GM23248 (cell line): ENCODE measurements around the gene GGT7.

Experiments
- EZH2 ChIP-seq: fragments of 200-600 bp; sonication (generic); IDR thresholded peaks from 2 replicates; pipeline ENCODE4 v1.6.1; 2018; ENCODE audit warnings: antibody characterized with exemption, mild to moderate bottlenecking; ENCODE audit not compliant: insufficient read depth, poor library complexity, severe bottlenecking
- EZH2phosphoT487 ChIP-seq: fragments of 200-600 bp; sonication (generic); IDR thresholded peaks from 2 replicates; pipeline ENCODE4 v1.6.1; 2018; ENCODE audit warnings: antibody characterized with exemption, moderate library complexity, mild to moderate bottlenecking, low read depth; ENCODE audit not compliant: insufficient read depth

GRCh38 chr20:34872622-34873224 lies at the start of gene GGT7:
- no peak for TF ChIP-seq EZH2phosphoT487
- no peak for TF ChIP-seq EZH2
